GM19467 (cell line): Measurements from ENCODE around the gene MATN3.

Experiments used
- ATAC-seq: cut with Tn5 transposase; IDR thresholded peaks from one replicate; pipeline ENCODE4 v1.9.1; 2021; ENCODE audit warnings: mild to moderate bottlenecking, moderate library complexity; ENCODE audit not compliant: unreplicated experiment

Gene MATN3

DNA sequence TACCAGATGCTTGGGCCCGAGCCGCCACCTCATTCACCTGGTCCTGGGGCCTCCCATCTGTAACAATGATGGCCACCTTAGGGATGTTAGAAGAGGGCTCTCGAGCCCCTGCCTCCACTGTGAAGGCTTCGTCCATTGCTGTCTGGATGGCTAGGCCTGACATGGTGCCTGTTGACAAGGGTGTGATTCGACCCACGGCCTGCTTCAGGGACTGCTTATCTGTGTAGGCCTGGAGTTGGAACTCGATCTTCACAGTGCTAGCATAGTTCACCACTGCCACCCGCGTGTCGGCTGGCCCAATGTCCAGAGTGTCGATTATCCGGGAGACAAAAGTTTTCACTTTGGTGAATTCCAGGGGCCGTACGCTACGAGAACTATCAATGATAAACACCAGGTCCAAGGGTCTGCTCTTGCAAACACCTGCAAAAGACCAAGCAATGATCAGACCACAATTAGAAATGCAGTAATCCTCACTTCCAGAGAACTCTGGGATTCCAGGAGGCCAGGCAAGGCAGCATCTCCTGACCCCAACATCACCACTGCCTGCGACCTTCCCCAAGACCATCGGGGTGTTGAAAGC is 6.5 kb downstream of the MATN3 start:
- no peak for ATAC-seq

DNA sequence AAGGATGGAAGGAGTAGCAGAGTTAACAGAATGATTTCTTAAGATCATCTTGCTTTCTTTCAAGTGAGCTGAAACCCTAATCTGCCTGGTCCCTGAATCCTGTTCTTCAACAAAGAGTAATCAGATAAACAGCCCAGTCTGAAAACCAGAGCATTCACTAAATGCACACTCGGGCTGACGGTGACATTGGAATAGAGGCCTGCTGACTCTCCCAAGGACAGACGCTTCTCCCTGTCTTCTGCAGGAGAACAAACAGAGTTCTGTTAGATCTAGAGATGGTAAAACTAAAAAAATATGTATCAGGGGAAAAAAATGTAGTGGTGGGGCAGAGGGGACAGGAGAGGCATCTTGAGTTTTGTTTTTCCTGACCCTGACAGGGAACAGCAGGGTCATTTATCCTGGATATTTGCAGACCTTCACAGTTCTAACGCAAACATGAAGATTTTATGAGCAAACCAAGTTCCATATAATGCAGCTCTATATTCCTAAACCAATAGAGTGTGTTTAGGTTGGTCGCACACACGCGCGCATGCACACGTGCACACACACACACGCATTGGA is 7.3 kb downstream of the MATN3 start:
- ATAC-seq: no peak

DNA sequence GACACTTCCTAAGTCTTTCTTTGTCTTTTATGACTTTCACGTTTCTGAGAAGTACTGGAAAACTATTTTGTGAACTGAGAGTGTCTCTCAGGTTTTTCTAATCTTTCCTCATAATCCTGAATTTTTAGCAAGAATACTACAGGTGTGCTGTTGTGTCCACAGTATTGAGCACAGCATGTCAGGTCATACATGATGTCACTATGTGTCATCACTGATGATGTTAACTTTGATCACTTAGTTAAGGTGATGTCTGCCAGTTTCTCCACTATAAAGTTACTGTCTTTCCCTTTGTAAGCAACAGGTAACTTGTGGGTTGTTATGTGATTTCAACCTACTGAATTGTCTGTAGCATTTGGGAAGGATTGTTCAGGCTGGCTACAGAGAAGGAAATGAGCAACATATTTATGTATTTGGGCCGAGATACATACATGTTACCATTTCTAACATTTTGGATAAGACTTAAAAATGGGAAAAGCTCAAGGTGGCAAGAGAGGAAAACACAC is 11.1 kb downstream of the MATN3 start:
- no peak for ATAC-seq

DNA sequence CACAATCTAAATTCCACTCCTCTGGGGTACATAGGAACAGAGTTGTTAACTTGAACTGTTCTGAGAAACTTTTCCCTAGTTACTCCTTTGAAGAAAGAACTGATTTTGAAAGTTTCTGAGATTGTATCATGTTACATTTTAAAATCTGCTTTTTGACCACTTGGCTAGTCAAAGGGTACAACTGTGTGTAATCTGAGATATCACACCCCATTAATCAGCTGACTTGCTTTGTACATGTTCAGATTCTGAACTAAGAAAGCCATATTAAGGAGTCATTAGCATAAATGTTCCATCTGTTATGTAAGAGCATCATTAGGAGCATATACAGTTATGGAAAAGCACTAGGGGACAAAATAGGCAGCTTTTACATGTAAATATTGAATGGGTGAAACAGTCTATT is 18.7 kb downstream of the MATN3 start:
- ATAC-seq: no peak

DNA sequence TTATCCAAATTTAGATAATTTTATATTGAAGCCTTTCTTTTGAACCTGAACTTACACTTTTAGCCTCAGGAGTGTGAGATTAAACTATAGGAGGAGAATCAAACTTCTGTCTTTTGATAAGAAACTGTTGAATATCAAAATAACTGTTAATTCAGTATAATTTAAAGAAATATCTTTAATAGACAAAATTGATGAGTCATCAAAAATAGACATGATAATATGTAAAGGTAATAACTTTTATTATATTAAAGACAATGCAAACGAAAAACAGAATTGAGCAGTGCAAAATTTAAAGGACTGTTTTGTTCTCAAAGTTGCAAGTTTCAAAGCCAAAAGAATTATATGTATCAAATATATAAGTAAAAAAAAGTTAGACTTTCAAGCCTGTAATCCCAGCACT is 20.6 kb downstream of the MATN3 start:
- no peak for ATAC-seq

DNA sequence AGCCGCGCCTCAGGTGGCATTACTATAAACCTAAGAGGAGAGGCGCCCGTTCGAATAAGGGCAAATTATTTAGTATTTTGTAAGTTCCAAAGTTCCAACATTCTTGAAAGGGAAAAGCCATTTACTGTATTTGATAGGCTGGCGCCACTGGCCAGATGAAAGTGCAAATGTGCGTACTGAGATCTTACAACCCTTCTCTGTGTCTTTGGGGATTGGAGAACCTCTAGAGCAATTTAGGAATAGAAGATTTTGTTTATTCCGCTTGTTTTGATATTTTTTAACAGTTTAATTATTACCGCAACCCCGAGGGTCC is 22.1 kb downstream of the MATN3 start:
- ATAC-seq: no peak

DNA sequence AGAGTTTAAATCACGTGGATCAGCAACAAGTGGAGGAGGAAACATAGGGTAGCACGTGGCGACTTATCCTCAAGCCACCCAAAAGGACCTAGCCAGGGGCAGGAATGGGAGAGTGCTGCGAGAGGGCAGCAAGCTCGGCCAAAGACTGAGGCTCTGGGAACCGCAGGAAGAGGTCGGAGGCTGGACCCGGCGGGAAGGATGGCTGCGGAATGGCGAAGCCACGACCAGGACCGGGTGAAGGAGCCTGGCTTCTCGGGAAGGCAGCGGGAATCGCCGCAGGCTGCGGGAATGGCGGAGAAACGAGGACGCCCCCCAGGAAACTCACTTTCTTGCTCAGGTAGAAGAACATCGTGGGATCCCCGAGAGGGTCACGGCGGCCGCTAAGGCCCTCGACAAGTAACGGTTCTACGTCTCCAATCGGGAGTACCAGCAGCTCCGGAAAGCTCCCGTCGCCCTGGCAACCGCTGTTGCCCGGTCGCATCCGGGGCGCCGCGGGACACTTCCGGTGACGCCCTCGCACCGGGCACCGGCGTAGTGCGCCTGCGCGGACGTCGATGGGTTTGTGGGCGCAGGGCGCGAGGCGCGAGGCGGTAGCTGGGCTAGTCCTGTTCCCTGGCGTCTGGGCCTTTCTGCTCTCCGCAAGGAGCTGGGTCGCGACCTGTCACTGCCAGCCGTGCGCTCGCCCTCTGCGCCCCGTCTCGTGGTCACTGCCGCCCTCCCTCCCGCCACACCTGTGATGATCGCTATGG is 22.6 kb downstream of the MATN3 start, which contains the start of gene WDR35:
Gene WDR35 (minus strand): TSS at position 439 of the 749 bp plus-strand sequence. CDS start 90 bp downstream, at position 349.
- ATAC-seq: peak; percentile 95

DNA sequence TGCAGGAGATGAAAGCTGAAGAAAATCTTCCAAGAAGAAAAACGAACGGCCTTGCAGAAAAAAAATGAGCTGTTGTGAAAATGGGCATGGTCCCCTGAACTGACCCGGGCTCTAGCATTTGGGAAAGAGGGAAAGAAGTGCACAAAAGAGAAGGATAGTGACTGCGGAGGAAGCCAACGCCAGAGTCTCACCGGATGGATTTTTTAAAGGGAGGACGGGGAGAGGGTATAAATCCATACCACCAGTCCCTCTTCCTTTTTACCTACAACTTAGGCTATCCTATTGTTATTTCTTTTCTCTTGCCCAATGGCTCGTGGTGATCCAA is 23.2 kb downstream of the MATN3 start:
- ATAC-seq: no peak

DNA sequence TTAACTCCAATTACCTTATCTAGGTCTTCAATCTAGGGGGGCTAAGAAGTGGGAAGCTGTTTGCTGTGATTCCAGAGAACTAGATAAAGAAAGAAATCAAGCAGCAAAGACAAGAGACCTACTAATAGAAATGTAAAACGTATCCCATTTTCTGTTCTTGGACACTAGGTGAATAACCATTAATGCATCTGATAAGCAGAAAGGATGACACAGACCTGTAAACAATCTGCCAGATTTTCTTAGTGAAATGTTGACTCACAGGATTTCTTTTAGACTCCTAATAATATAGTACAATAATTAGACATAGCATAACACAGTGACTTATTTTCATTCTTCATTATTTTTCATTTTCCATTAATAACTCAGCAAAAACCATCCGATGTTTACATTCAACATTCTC is 23.9 kb downstream of the MATN3 start:
- no peak for ATAC-seq

DNA sequence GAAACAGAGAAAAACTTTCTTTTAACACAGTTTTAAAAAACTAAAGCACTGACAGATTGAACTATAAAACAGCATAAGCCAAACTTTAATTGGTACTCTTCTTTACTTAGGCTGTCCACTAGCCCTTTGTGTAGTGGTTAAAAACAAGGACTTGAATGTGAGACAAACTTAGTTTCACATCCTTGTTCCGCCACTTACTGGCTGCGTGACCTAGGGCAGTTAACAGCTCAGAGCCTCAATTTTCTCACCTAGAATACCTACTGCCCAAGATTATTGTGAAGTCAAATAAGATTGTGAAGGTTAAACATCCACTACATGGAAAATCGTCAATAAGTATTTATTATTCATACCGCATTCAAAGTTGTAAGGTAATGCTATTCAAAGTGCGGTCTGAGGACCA is 24.5 kb downstream of the MATN3 start:
- peak; percentile 57 for ATAC-seq

DNA sequence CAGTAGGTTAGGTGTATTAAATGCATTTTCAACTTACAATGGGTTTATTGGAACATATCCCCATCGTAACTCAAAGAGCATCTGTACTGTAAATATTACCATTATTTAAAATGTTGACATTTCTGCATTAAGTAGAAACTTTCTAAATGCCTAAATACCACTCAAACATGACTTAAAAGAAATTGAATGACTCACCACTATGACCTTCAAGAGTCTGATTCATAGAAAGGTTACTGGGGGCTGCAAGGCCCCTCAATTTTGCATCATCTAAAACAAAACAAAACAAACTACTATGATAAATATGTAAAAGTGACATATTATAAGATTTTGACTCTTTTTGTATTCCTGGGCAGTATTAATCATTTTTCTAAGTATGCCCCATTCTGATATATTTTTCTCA is 30.2 kb downstream of the MATN3 start:
- no peak for ATAC-seq

DNA sequence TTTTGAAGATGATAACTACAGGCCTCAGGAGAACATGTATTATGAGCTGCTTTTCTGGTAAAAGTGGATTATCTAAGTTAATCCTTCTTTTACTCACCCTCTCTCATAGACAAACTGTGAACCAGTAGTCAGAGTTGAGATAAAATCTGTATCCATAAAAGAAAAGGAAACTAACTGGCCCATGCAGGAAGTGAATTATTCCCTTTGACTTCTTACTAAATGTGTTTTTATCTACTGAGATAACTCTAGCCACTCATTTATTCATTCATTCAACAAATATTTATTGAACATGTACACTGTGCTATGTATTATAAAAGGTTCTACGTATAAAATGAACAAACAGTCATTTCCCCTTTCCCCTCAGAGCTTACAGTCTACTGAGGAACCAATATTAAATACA is 32.5 kb downstream of the MATN3 start:
- ATAC-seq: no peak

DNA sequence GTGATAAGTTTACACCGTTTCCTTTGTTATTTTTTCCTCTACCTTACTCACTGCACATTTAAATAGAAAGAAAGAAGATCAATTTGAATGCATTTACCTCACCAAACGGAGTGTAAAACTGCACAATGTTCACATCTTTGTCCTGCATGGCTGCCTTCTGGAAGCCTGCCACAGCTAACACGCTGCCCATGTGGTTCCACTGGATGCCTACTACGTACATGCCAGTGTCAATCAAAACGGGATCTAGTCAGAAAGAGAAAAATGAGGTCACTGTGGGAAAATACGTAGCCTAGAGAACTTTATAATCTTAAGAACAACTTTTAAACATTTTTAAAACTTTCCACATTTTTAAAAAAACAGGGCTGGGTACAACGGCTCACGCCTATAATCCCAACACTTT is 39.0 kb downstream of the MATN3 start:
- no peak for ATAC-seq

DNA sequence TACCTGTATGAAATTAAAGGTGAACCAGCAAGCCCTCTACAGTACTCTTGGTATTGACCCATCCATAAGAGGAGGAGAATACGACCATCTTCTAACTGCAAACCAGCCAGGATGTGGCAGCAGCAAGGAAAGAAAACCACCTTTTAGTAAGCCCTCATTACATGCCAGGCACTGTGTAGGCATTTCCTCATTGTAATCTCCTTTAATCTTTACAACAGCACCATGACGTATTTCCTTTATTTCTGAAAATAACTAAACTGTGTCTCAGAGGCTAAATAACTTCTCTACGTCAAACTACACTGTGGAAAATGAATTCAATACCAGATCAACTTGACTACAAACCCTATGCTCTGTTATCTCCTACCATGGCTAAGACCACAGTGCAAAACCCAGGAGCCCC is 40.8 kb downstream of the MATN3 start:
- no peak for ATAC-seq

DNA sequence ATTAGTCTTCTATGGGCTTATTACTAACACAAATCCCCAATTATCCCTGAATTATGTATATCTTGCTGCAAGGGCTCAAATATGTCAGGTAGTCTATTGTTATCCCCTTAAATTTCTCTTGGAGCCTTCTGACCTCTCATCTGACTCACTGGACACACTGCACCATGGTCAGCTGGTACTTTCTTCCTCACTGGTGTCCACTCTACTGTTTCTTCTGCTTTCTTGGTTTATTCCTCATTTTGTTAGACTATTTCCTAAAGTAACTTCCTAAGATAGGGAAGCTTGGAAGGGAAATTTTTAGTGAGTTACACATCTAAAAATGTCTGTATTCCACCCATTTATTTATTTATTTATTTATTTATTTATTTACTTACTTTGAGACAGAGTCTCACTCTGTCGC is 49.1 kb downstream of the MATN3 start:
- no peak for ATAC-seq

DNA sequence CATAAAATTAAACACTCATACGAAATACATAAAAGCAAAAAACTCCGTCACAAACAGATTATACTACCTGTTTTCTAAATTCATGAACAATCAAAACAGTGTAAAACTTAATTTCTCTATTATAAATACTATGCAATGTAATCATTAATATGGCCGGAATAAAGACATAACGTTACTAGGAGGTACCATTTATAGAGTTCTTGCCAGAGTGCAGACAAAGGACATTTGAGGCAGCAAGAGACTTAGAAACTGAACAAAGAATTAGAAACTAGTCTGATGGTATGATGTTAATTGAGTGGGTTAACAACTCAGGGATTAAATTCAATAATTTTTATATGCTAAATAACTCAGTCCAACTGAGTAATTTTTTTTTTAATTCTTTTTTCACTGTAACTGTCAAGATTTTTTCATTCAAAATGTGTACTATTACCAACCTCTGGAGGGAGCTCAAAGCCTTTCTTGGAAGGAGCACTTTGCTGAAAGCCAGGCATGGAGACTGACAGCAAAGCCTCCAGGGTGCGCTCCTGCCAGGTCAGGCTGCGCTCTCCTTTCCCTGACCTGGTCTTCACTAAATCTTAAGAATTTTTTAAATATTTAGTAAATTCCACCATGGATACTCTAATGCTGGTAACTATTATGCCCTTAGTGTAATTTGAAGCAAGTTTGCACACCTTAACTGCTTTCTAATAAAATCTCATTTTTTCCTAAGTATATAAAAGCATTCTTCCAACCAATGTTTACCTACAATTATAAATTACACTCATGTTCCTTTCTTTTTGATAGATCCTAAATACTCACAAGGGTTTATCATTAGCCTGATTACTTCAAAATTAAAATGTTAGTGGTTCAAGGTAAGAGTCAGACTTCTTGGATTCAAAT is 56.7 kb downstream of the MATN3 start:
- peak; percentile 85 for ATAC-seq

DNA sequence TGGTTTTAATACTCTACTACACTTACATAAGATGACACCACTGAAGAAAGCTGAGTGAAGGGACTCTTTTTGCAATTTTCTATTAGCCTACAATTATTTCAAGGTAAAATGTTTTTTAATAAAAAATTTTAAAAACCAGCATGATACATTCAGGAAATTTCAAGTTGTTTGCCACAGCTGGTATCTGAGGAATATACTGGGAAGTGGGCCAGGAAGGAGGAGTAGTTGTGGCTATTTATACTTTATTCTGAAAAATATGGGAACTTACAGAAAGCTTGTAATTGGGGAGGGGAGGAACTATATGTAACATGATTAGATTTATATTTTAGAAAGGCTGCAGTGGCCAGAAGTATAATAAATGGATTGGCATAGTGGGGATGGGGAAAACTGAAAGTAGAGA is 63.4 kb downstream of the MATN3 start:
- no peak for ATAC-seq

DNA sequence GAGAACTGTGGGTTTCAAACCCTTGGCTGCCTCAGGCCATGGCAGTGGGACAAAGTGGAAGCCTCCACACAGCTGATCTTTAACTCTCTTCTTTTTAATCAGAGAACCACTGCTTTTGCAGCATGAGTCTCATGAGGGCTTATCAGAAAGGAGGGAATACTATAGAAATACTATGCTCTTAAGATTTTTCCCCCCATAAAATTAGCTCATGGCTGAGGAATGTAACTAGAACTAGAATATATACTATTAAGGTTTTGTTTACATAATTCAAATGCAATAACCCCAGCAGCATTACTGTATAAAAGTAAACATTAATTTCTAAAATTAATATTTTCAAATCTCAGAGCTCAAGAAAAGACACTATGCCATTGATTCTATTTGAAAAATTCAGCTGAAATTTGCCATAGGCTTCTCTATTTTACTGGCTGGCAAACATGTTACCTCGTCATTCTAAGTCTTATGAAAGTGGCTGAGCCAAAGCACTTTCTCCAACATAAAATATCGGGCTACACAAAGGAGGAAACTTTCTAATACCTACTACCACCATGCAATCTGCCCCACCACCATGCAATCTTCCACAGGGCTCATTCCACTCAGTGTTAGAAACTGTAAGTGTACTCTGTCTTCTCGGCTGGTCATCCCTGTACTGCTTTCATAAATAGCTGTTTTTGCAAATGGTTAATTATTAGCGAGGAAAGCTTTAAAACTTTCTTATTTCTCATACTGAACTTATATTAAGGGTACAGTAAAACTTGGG is 65.1 kb downstream of the MATN3 start:
- ATAC-seq: no peak

DNA sequence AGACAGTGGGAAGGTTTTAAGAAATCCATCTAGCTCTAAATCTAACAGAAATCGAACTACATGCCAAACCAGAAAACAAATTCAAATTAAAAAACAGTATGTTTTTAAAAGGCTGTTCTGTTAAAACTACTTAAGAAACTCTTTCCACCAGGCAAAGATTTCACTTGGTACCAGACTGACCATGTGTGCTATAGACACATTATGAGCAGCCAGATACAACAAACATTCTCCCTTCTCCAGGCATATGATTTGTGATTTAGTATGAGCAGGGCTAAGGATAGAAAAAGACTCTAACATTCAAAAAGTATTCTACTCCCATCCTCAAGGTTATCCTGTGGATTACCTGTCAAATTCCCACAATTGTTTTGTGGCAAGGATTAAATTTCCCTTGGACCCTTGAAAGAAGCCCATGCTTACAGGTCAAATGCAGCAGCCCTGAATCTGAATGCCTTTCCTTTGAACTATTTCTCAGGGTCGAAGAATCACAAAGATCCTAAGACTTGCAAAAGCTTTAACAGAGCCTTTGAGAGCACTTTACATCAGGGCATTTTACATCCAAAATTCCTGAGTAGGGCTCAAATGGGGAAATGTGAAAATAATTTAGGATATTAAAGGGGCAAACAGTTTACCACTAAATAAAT is 68.1 kb downstream of the MATN3 start:
- no peak for ATAC-seq

DNA sequence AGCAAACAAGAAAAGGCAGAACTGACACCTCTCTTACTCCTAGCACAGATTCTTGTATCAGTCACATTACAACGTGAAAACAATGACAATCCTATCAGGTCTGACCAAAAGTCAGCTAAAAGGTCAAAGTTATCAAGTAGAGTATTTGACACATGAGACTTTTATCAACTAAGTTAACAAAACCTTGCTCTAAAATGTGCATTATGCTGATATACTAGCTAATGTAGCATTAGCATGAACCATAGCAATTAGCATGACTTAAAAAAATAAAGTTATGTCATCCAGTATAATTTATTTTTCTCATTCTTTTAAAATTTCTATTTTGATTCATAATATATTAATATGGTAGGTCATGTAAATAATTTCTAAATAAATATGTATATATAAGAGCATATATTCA is 69.3 kb downstream of the MATN3 start:
- no peak for ATAC-seq
